DMS53 treated with DMSO at 0.1 percent for 48 hours (cell line): ENCODE data around the gene PTPRJ.

Source experiments
- DNase-seq: peaks from one replicate; lab custom pipeline; 2025; ENCODE audit not compliant: unreplicated experiment; lab: John Stamatoyannopoulos, UW

Gene PTPRJ

DNA sequence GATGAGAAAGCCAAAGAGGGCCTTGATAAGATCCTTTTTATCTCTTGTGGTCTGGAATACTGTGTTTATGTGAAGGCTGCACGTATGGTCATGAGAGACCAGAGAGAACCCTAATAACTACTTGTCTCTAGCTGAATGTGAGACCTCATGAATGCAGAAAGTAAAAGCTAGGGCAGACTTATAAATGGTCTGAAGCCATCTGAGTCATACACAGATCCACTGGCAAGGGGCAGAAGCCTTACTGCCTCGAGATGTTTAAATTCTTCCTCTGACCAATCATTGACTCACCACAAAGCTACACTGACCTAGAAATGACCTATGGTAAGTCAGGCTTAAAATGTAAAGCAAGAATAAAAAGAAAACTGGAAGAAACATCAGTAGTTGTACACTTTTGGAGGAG, 213.5 kb downstream of the PTPRJ start:
- DNase-seq, result no peak

DNA sequence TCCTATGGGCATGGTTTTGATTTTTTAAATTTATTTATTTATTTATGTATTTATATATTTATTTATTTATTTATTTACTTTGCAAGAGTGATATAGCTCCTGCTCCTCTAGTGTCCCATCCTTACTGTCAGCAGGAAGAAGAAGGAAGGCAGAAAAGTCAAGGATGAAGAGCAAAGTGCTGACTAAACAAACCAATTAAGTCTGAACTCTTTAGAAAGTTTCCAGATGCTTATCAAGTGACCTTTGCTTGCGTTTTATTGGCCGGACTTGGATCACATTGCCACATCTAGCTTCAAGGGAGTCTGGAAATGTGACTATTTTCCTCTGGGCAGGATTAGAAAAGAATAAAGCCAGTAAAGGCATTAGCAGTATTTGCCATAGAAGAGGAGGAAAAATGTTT, 227.5 kb downstream of the PTPRJ start:
- DNase-seq, result no peak

DNA sequence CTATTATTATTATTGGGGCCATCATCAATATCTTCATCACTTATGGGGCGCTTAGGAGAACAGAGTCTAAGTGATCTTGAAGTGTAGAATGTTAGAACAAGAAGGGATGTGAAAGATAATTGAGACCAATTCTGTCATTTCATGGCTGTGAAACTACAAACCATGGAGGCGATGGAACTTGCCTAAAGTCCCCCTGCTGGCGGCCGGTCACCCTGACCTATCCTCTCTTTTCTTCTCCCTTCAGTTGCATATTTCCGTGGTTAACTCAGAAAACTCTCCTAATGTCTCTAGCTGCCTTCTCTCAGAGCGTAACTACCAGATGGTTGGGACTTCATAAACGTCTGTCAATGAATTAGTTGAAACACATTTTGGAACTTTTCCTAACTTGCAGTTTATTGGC, 229.7 kb downstream of the PTPRJ start:
- DNase-seq, result no peak

DNA sequence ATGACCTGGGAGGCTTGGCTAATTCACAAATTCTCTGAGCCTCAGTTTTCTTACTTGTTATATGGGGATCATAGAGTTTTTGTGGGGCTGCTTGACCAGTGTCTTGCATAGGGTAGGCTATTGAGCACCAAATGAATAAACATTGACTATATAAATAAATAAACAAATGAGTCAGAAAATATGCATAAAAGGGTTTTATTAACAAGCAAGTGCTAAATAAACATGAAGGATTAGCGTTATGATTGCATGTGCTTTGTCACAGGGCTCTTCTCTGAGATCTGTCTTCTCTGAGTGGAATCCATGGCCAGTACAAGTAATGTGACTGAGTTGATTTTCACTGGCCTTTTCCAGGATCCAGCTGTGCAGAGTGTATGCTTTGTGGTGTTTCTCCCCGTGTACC, 236.2 kb downstream of the PTPRJ start, which contains the start of gene OR4B1:
Gene OR4B1, plus strand, starts transcription at position 301 of the 400 bp plus-strand sequence. Its CDS starts 0 bp downstream, at position 301.
- no peak for DNase-seq
